ENCODE data around the gene LPP. TPM values are rescaled to one million over a fixed set of nuclear protein-coding genes. Genes with fewer than 3 reads are reported as not detected.
A peak's percentile ranks its signal among the peaks of the same experiment; 100 is the strongest.

LPP gene
- total RNA-seq, 1 donor from 2014 or later: 222 TPM

DNA sequence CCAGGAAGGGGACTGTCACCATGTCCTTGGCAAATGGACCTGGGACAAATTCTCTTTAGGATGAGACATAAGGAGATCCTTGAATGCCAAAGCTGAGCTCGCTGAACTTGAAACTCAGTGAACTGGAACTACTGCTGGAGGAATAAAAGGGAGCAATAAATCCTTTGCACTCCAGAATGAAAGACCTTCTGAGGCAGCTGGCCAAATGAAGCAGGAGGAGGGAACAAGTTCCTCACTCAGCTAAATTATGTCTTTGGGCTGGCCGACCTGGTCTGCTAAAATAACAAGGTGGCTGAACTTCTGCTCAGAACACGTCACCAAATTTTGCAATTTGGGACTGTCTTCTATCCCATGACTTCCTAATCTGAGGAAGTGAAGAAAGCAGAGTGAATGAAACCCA lies 314.7 kb downstream of the LPP start:
- DNase-seq (ENCODE audit: low read depth) (peak; percentile 57), FAIRE-seq (no peak)
- peaks cover 82% of the 10 kb centered on the region for H3K79me2 ChIP-seq (ENCODE audit: insufficient read depth, low read length)
- no peak overlapping the region for H3K27ac Mint-ChIP-seq (ENCODE audit: unreplicated experiment)
- H3K27ac ChIP-seq (ENCODE audit: low read depth, low read length): no peak overlapping the region
- no peak overlapping the region for H3K4me3 Mint-ChIP-seq (ENCODE audit: unreplicated experiment)
- peaks cover 42% of the 10 kb centered on the region for H3K4me1 ChIP-seq (ENCODE audit: insufficient read depth, low read length)
- H3K36me3 Mint-ChIP-seq (ENCODE audit: low read depth, unreplicated experiment): peaks cover 25% of the 10 kb centered on the region
- peaks cover 35% of the 10 kb centered on the region for H3K4me1 Mint-ChIP-seq (ENCODE audit: low read depth, unreplicated experiment)
- no peaks in the 10 kb centered on the region for H3K9me3 ChIP-seq (ENCODE audit: insufficient read depth, low read depth, low read length)
- peaks cover 4% of the 10 kb centered on the region for H3K36me3 ChIP-seq (ENCODE audit: insufficient read depth, low read length)
- TF ChIP-seq, protein P1, sequence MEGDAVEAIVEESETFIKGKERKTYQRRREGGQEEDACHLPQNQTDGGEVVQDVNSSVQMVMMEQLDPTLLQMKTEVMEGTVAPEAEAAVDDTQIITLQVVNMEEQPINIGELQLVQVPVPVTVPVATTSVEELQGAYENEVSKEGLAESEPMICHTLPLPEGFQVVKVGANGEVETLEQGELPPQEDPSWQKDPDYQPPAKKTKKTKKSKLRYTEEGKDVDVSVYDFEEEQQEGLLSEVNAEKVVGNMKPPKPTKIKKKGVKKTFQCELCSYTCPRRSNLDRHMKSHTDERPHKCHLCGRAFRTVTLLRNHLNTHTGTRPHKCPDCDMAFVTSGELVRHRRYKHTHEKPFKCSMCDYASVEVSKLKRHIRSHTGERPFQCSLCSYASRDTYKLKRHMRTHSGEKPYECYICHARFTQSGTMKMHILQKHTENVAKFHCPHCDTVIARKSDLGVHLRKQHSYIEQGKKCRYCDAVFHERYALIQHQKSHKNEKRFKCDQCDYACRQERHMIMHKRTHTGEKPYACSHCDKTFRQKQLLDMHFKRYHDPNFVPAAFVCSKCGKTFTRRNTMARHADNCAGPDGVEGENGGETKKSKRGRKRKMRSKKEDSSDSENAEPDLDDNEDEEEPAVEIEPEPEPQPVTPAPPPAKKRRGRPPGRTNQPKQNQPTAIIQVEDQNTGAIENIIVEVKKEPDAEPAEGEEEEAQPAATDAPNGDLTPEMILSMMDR (IDR thresholded peaks at IDR 0.05; ENCODE audit: insufficient read depth, low read depth, low read length): no peak
- no peak for TF ChIP-seq EZH2 (IDR thresholded peaks at IDR 0.05; ENCODE audit: insufficient read depth, low read length)
- H3K9me3 Mint-ChIP-seq (ENCODE audit: unreplicated experiment): peaks cover 6% of the 10 kb centered on the region
- peak overlapping the region; percentile 16 for H3K4me2 ChIP-seq (ENCODE audit: low read length)
- H3K9ac ChIP-seq (ENCODE audit: low read length): no peak overlapping the region
- no peak overlapping the region for H3K4me3 ChIP-seq (ENCODE audit: insufficient read depth, low read depth, low read length)
- no peaks in the 10 kb centered on the region for H3K27me3 ChIP-seq (ENCODE audit: insufficient read depth, low read length)
- peaks cover 58% of the 10 kb centered on the region for H4K20me1 ChIP-seq (ENCODE audit: insufficient read depth, low read length)
- H3K27me3 Mint-ChIP-seq (ENCODE audit: low read depth, unreplicated experiment): no peaks in the 10 kb centered on the region
- H2AFZ ChIP-seq (ENCODE audit: low read depth, low read length): no peak overlapping the region

DNA sequence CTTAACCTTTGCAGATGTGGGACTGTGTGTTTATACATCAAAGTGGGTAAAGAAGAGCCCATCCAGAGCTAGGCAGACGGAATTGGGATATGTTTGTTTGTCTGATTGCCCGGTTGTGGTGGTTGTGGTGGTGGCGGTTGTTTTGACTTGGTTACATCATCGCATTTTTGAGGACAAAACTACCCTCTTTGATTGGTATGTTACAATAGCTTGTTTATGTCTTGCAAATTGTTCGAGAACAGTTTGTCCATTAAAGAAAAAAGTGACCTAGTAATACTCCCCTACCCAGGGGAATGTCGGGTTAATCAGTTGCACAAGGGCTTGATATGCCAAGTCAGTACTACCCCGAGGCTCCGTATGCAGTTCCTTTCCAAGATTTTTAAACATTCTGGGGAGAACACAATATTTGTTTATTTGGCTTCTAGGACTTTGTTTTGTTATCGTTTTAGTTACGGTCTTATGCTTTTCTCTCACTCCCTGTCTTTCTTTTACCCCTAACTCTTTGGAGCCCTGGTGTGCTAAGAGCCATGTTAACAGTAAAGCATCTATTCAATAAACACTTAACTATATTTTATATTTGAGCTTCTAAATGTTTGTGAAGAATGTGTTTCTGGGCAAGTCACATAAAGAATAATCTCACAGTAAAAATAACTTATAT lies 315.4 kb downstream of the LPP start:
- Histone ChIP-seq H3K9me3 (ENCODE audit: insufficient read depth, low read depth, low read length) (no peaks in the 10 kb centered on the region), H4K20me1 (ENCODE audit: insufficient read depth, low read length) (peaks cover 58% of the 10 kb centered on the region), H3K79me2 (ENCODE audit: insufficient read depth, low read length) (peaks cover 82% of the 10 kb centered on the region), H2AFZ (ENCODE audit: low read depth, low read length) (no peak overlapping the region), H3K9ac (ENCODE audit: low read length) (no peak overlapping the region), H3K36me3 (ENCODE audit: insufficient read depth, low read length) (peaks cover 4% of the 10 kb centered on the region), H3K27ac (ENCODE audit: low read depth, low read length) (no peak overlapping the region), H3K4me2 (ENCODE audit: low read length) (no peak overlapping the region), H3K27me3 (ENCODE audit: insufficient read depth, low read length) (no peaks in the 10 kb centered on the region), H3K4me3 (ENCODE audit: insufficient read depth, low read depth, low read length) (no peak overlapping the region), H3K4me1 (ENCODE audit: insufficient read depth, low read length) (peaks cover 42% of the 10 kb centered on the region)
- Mint-ChIP-seq H3K9me3 (ENCODE audit: unreplicated experiment) (peaks cover 6% of the 10 kb centered on the region), H3K27me3 (ENCODE audit: low read depth, unreplicated experiment) (no peaks in the 10 kb centered on the region), H3K36me3 (ENCODE audit: low read depth, unreplicated experiment) (peaks cover 25% of the 10 kb centered on the region), H3K27ac (ENCODE audit: unreplicated experiment) (no peak overlapping the region), H3K4me3 (ENCODE audit: unreplicated experiment) (no peak overlapping the region), H3K4me1 (ENCODE audit: low read depth, unreplicated experiment) (peaks cover 35% of the 10 kb centered on the region)
- FAIRE-seq: no peak
- peak; percentile 34 for DNase-seq (ENCODE audit: low read depth)
- TF ChIP-seq EZH2 (IDR thresholded peaks at IDR 0.05; ENCODE audit: insufficient read depth, low read length): no peak
- TF ChIP-seq, protein P1 (IDR thresholded peaks at IDR 0.05; ENCODE audit: insufficient read depth, low read depth, low read length): no peak

DNA sequence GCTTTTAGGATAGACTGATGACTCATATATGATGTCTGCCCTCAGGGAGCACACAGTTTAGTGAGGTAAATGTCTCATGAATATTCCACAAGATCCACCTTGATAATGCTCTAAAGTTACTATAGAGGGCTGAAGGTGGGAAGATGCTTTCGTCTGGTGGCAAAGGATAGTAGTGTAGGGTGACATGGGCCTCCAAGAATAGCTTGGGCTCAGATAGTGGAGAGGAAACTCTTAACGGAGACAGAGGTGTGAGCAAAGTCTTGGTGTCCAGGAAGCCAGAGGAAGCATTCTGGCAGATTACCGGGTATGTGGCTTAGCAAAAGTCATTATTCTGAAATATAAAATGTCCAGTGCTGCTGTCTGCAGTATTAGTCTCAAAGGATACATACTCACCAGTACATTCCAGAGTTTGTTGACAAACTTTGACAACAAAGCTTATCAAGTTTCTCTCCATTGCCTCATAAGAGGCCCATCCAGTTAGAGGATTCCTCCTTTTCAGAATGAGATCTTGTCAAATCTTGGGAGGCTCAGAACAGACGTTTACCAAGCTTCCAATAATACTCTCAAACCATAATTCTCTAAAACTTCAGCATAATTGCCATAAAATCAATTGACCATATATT lies 316.7 kb downstream of the LPP start:
- no peak overlapping the region for H3K4me2 ChIP-seq (ENCODE audit: low read length)
- H3K9me3 Mint-ChIP-seq (ENCODE audit: unreplicated experiment): peaks cover 6% of the 10 kb centered on the region
- no peak overlapping the region for H3K27ac Mint-ChIP-seq (ENCODE audit: unreplicated experiment)
- peaks cover 25% of the 10 kb centered on the region for H3K36me3 Mint-ChIP-seq (ENCODE audit: low read depth, unreplicated experiment)
- no peaks in the 10 kb centered on the region for H3K27me3 ChIP-seq (ENCODE audit: insufficient read depth, low read length)
- H3K27ac ChIP-seq (ENCODE audit: low read depth, low read length): no peak overlapping the region
- H2AFZ ChIP-seq (ENCODE audit: low read depth, low read length): no peak overlapping the region
- H3K4me1 ChIP-seq (ENCODE audit: insufficient read depth, low read length): peaks cover 36% of the 10 kb centered on the region
- H3K79me2 ChIP-seq (ENCODE audit: insufficient read depth, low read length): peaks cover 80% of the 10 kb centered on the region
- H3K9me3 ChIP-seq (ENCODE audit: insufficient read depth, low read depth, low read length): no peaks in the 10 kb centered on the region
- H4K20me1 ChIP-seq (ENCODE audit: insufficient read depth, low read length): peaks cover 50% of the 10 kb centered on the region
- FAIRE-seq: no peak
- H3K27me3 Mint-ChIP-seq (ENCODE audit: low read depth, unreplicated experiment): no peaks in the 10 kb centered on the region
- TF ChIP-seq, protein P1 (IDR thresholded peaks at IDR 0.05; ENCODE audit: insufficient read depth, low read depth, low read length): no peak
- no peak for TF ChIP-seq EZH2 (IDR thresholded peaks at IDR 0.05; ENCODE audit: insufficient read depth, low read length)
- H3K9ac ChIP-seq (ENCODE audit: low read length): no peak overlapping the region
- H3K4me3 ChIP-seq (ENCODE audit: insufficient read depth, low read depth, low read length): no peak overlapping the region
- H3K4me1 Mint-ChIP-seq (ENCODE audit: low read depth, unreplicated experiment): peaks cover 30% of the 10 kb centered on the region
- peaks cover 4% of the 10 kb centered on the region for H3K36me3 ChIP-seq (ENCODE audit: insufficient read depth, low read length)
- H3K4me3 Mint-ChIP-seq (ENCODE audit: unreplicated experiment): no peak overlapping the region
- no peak for DNase-seq (ENCODE audit: low read depth)
